ENCODE measurements around the gene OR2J1.

Gene OR2J1

DNA sequence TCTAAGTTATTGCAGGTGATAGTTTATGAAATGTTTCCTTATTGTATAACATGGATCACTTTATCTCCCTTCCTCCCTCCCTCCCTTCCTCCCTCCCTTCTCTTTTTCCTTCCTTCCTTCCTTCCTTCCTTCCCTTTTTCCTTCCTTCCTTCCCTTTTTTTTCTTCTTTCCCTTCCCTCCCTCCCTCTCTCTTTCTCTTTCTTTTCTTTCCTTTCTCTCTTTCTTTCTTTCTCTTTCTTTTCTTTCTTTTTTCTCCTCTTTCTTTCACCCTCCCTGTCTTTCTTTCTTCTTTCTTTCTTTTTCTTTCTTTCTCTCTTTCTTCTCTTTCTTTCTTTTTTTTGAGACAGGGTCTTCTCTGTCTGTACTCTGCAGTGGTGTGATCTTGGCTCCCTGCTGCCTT lies 18.0 kb upstream of the OR2J1 start:
- Histone ChIP-seq H3K27ac (ENCODE audit: low read length, poor library complexity, severe bottlenecking) (no peak overlapping the region), H3K4ac (ENCODE audit: low read depth in 1 of 2, low read length in 2 of 2) (no peak overlapping the region), H3K14ac (ENCODE audit: low read length in 2 of 2) (no peak overlapping the region), H3K18ac (ENCODE audit: low read depth in 1 of 2, low read length in 2 of 2) (no peak overlapping the region), H2BK120ac (ENCODE audit: low read depth, low read length) (no peak overlapping the region), H3K9ac (ENCODE audit: low read length) (no peak overlapping the region), H3K4me1 (ENCODE audit: control insufficient read depth, insufficient read depth, low read depth, low read length) (no peaks in the 10 kb centered on the region), H3K79me1 (replicated peaks; ENCODE audit: low read length, poor library complexity, severe bottlenecking) (no peaks in the 10 kb centered on the region), H2AK5ac (ENCODE audit: low read length, severe bottlenecking) (no peak overlapping the region), H3K4me3 (ENCODE audit: insufficient read depth in 1 of 2, low read depth in 1 of 2, low read length in 2 of 2) (no peak overlapping the region), H4K8ac (ENCODE audit: low read length) (no peak overlapping the region), H3K27me3 (ENCODE audit: control insufficient read depth in 1 of 2, insufficient read depth in 1 of 2, low read length in 2 of 2) (no peaks in the 10 kb centered on the region), H3K23ac (ENCODE audit: low read length in 2 of 2) (no peak overlapping the region), H4K91ac (ENCODE audit: low read length) (no peak overlapping the region), H2BK15ac (ENCODE audit: low read depth, poor library complexity, severe bottlenecking) (no peak overlapping the region), H3K4me2 (ENCODE audit: low read length, poor library complexity, severe bottlenecking) (no peak overlapping the region), H3K36me3 (ENCODE audit: control insufficient read depth in 1 of 2, insufficient read depth in 2 of 2, low read depth in 1 of 2, low read length in 2 of 2) (no peaks in the 10 kb centered on the region), H3K9me3 (ENCODE audit: control insufficient read depth, low read length) (no peaks in the 10 kb centered on the region), H2BK12ac (ENCODE audit: low read length in 2 of 2) (no peak overlapping the region), H2AFZ (ENCODE audit: low read depth, low read length) (no peak overlapping the region), H2BK5ac (ENCODE audit: low read depth, low read length, poor library complexity, severe bottlenecking) (no peak overlapping the region)
- DNase-seq: no peak

DNA sequence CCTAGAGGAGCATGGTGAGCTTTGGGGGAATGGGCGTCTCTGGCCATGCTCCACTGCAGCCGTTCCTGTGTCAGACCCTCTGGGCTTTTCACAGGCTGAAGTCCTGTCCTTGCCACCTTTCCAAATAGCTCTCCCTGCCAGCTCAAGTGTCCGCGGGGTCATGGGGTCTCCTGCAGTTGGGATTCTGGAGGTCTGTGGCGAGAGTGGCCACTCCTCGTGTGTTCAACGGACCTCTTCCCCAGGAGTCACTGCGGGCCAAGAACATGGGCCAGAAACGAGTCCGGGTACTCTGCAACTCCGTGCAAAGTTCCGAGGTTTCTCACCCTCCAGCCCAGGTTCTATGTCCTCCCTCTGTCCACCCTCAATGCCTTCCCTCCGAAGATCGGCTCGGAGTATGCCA lies 16.8 kb upstream of the OR2J1 start:
- Histone ChIP-seq H3K4me2 (ENCODE audit: low read length, poor library complexity, severe bottlenecking) (no peak overlapping the region), H4K8ac (ENCODE audit: low read length) (no peak overlapping the region), H3K4me1 (ENCODE audit: control insufficient read depth, insufficient read depth, low read depth, low read length) (no peaks in the 10 kb centered on the region), H3K4me3 (ENCODE audit: insufficient read depth in 1 of 2, low read depth in 1 of 2, low read length in 2 of 2) (no peak overlapping the region), H2AFZ (ENCODE audit: low read depth, low read length) (no peak overlapping the region), H3K27ac (ENCODE audit: low read length, poor library complexity, severe bottlenecking) (no peak overlapping the region), H3K9ac (ENCODE audit: low read length) (no peak overlapping the region), H3K36me3 (ENCODE audit: control insufficient read depth in 1 of 2, insufficient read depth in 2 of 2, low read depth in 1 of 2, low read length in 2 of 2) (no peaks in the 10 kb centered on the region), H3K14ac (ENCODE audit: low read length in 2 of 2) (no peak overlapping the region), H3K23ac (ENCODE audit: low read length in 2 of 2) (no peak overlapping the region), H2BK12ac (ENCODE audit: low read length in 2 of 2) (no peak overlapping the region), H2AK5ac (ENCODE audit: low read length, severe bottlenecking) (no peak overlapping the region), H2BK120ac (ENCODE audit: low read depth, low read length) (no peak overlapping the region), H2BK15ac (ENCODE audit: low read depth, poor library complexity, severe bottlenecking) (no peak overlapping the region), H4K91ac (ENCODE audit: low read length) (no peak overlapping the region), H3K4ac (ENCODE audit: low read depth in 1 of 2, low read length in 2 of 2) (no peak overlapping the region), H3K27me3 (ENCODE audit: control insufficient read depth in 1 of 2, insufficient read depth in 1 of 2, low read length in 2 of 2) (no peaks in the 10 kb centered on the region), H3K18ac (ENCODE audit: low read depth in 1 of 2, low read length in 2 of 2) (no peak overlapping the region), H3K9me3 (ENCODE audit: control insufficient read depth, low read length) (no peaks in the 10 kb centered on the region), H3K79me1 (replicated peaks; ENCODE audit: low read length, poor library complexity, severe bottlenecking) (no peaks in the 10 kb centered on the region), H2BK5ac (ENCODE audit: low read depth, low read length, poor library complexity, severe bottlenecking) (no peak overlapping the region)
- WGBS: 86% methylated on average over 15 of the region's 15 CpGs
- no peak for DNase-seq

DNA sequence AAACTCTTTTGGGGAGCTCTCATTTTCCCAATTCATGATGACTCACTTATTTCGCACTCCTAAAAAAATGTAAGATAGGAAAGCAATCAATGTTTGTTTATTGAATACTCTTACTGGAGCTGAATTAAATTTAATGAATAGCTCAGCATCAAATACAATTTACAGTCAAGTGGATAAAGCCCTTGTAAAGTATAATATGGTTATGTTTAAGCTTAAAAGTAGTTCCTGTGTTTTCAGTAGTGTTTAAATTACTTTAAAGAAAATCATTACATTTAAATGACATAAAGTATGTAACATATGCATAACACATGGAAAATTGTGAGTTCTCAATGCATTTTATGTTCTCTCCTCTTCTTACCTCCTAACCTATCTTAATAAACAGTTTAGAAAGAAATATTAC lies 12.1 kb upstream of the OR2J1 start, which contains the start of gene OR2B3:
Gene OR2B3 (minus strand): TSS at position 101 of the 400 bp plus-strand sequence. CDS start 65 bp downstream, at position 36.
- H3K4ac ChIP-seq (ENCODE audit: low read depth in 1 of 2, low read length in 2 of 2): no peak within 1 kb of the TSS
- H3K18ac ChIP-seq (ENCODE audit: low read depth in 1 of 2, low read length in 2 of 2): no peak within 1 kb of the TSS
- no peaks in the 10 kb centered on the region for H3K79me1 ChIP-seq (replicated peaks; ENCODE audit: low read length, poor library complexity, severe bottlenecking)
- H2BK120ac ChIP-seq (ENCODE audit: low read depth, low read length): no peak within 1 kb of the TSS
- no peak within 1 kb of the TSS for H2AK5ac ChIP-seq (ENCODE audit: low read length, severe bottlenecking)
- no peaks in the 10 kb centered on the region for H3K9me3 ChIP-seq (ENCODE audit: control insufficient read depth, low read length)
- no peak within 1 kb of the TSS for H2AFZ ChIP-seq (ENCODE audit: low read depth, low read length)
- H3K4me1 ChIP-seq (ENCODE audit: control insufficient read depth, insufficient read depth, low read depth, low read length): no peaks in the 10 kb centered on the region
- no peak within 1 kb of the TSS for H2BK12ac ChIP-seq (ENCODE audit: low read length in 2 of 2)
- no peak within 1 kb of the TSS for H3K4me2 ChIP-seq (ENCODE audit: low read length, poor library complexity, severe bottlenecking)
- no peak within 1 kb of the TSS for H3K9ac ChIP-seq (ENCODE audit: low read length)
- DNase-seq: no peak
- H2BK5ac ChIP-seq (ENCODE audit: low read depth, low read length, poor library complexity, severe bottlenecking): no peak within 1 kb of the TSS
- WGBS: no CpG with 5 or more reads among the region's 1 CpG
- no peak within 1 kb of the TSS for H3K14ac ChIP-seq (ENCODE audit: low read length in 2 of 2)
- H3K23ac ChIP-seq (ENCODE audit: low read length in 2 of 2): no peak within 1 kb of the TSS
- no peak within 1 kb of the TSS for H2BK15ac ChIP-seq (ENCODE audit: low read depth, poor library complexity, severe bottlenecking)
- no peak within 1 kb of the TSS for H3K27ac ChIP-seq (ENCODE audit: low read length, poor library complexity, severe bottlenecking)
- H3K36me3 ChIP-seq (ENCODE audit: control insufficient read depth in 1 of 2, insufficient read depth in 2 of 2, low read depth in 1 of 2, low read length in 2 of 2): no peaks in the 10 kb centered on the region
- H4K8ac ChIP-seq (ENCODE audit: low read length): no peak within 1 kb of the TSS
- H3K27me3 ChIP-seq (ENCODE audit: control insufficient read depth in 1 of 2, insufficient read depth in 1 of 2, low read length in 2 of 2): no peaks in the 10 kb centered on the region
- H4K91ac ChIP-seq (ENCODE audit: low read length): no peak within 1 kb of the TSS
- H3K4me3 ChIP-seq (ENCODE audit: insufficient read depth in 1 of 2, low read depth in 1 of 2, low read length in 2 of 2): no peak within 1 kb of the TSS

DNA sequence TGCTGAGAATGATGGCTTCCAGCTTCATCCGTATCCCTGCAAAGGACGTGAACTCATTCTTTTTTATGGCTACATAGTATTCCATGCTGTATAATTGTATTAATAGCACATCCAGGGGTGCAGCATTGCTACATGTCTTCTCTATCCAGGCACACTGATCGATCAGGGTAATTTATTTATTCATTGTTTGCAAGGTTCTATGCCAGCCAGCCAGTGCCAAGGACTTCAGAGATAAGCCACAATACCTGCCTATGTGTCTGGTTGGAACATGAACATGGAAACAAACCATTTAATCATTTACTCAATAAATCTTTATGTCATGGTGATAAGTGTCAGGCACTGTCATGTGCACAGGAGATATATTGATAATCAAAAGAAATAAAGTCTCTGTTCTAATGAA lies 6.3 kb upstream of the OR2J1 start:
- Histone ChIP-seq H3K4me1 (ENCODE audit: control insufficient read depth, insufficient read depth, low read depth, low read length) (no peaks in the 10 kb centered on the region), H4K91ac (ENCODE audit: low read length) (no peak overlapping the region), H2AK5ac (ENCODE audit: low read length, severe bottlenecking) (no peak overlapping the region), H2BK12ac (ENCODE audit: low read length in 2 of 2) (no peak overlapping the region), H4K8ac (ENCODE audit: low read length) (no peak overlapping the region), H3K79me1 (replicated peaks; ENCODE audit: low read length, poor library complexity, severe bottlenecking) (no peaks in the 10 kb centered on the region), H2AFZ (ENCODE audit: low read depth, low read length) (no peak overlapping the region), H3K18ac (ENCODE audit: low read depth in 1 of 2, low read length in 2 of 2) (no peak overlapping the region), H3K27me3 (ENCODE audit: control insufficient read depth in 1 of 2, insufficient read depth in 1 of 2, low read length in 2 of 2) (no peaks in the 10 kb centered on the region), H3K4me3 (ENCODE audit: insufficient read depth in 1 of 2, low read depth in 1 of 2, low read length in 2 of 2) (no peak overlapping the region), H3K14ac (ENCODE audit: low read length in 2 of 2) (no peak overlapping the region), H3K9ac (ENCODE audit: low read length) (no peak overlapping the region), H2BK5ac (ENCODE audit: low read depth, low read length, poor library complexity, severe bottlenecking) (no peak overlapping the region), H3K23ac (ENCODE audit: low read length in 2 of 2) (no peak overlapping the region), H3K4ac (ENCODE audit: low read depth in 1 of 2, low read length in 2 of 2) (no peak overlapping the region), H3K9me3 (ENCODE audit: control insufficient read depth, low read length) (no peaks in the 10 kb centered on the region), H2BK120ac (ENCODE audit: low read depth, low read length) (no peak overlapping the region), H3K4me2 (ENCODE audit: low read length, poor library complexity, severe bottlenecking) (no peak overlapping the region), H3K36me3 (ENCODE audit: control insufficient read depth in 1 of 2, insufficient read depth in 2 of 2, low read depth in 1 of 2, low read length in 2 of 2) (no peaks in the 10 kb centered on the region), H3K27ac (ENCODE audit: low read length, poor library complexity, severe bottlenecking) (no peak overlapping the region), H2BK15ac (ENCODE audit: low read depth, poor library complexity, severe bottlenecking) (no peak overlapping the region)
- no peak for DNase-seq
- WGBS: 100% methylated on average over 1 of the region's 3 CpGs
